NCI-H1417 treated with DMSO at 0.1 percent for 48 hours (cell line): Measurements from ENCODE around the gene EFNA2.
"Not testable (repeated sequence)": the region's sequence is repeated elsewhere in the genome, so short reads cannot be mapped to it uniquely, and the experiment has no call there.

ENCODE experiments used
- DNase-seq: peaks from one replicate; lab custom pipeline; 2025; lab: John Stamatoyannopoulos, UW

EFNA2 gene

GRCh38 chr19:1318678-1319471 lies 33.2 kb downstream of the EFNA2 start:
- no peak for DNase-seq

GRCh38 chr19:1320282-1320650 lies 34.6 kb downstream of the EFNA2 start:
- DNase-seq = not testable (repeated sequence)

- DNase-seq = no peak
These were observed 35.9 kb downstream of the EFNA2 start for GRCh38 chr19:1321539-1321938.

- DNase-seq = no peak
These were observed 36.7 kb downstream of the EFNA2 start for GRCh38 chr19:1322198-1322981.

- no peak for DNase-seq
These were observed 38.7 kb downstream of the EFNA2 start for GRCh38 chr19:1324249-1324805.

GRCh38 chr19:1324806-1325567 lies 39.3 kb downstream of the EFNA2 start:
- peak; percentile 34 for DNase-seq

- DNase-seq = no peak
These were observed 40.1 kb downstream of the EFNA2 start for GRCh38 chr19:1325568-1326294.

- no peak for DNase-seq
These were observed 41.5 kb downstream of the EFNA2 start for GRCh38 chr19:1327125-1327524.

- not testable (repeated sequence) for DNase-seq
These were observed 46.5 kb downstream of the EFNA2 start for GRCh38 chr19:1332208-1332607.

- no peak for DNase-seq
These were observed 50.5 kb downstream of the EFNA2 start for GRCh38 chr19:1336079-1336684.

- DNase-seq = no peak
These were observed 55.2 kb downstream of the EFNA2 start for GRCh38 chr19:1340681-1341469.

- DNase-seq = no peak
These were observed 57.4 kb downstream of the EFNA2 start for GRCh38 chr19:1343041-1343440.

- DNase-seq = no peak
These were observed 63.5 kb downstream of the EFNA2 start for GRCh38 chr19:1349211-1349610.

- no peak for DNase-seq
These were observed 65.2 kb downstream of the EFNA2 start for GRCh38 chr19:1350867-1351266.
